ENCODE measurements around the gene RNASEH1. TPM values are rescaled to one million over a fixed set of nuclear protein-coding genes. Genes with fewer than 3 reads are reported as not detected.

Gene RNASEH1
- total RNA-seq, 1 donor from 2014 or later = 35.5 TPM

- Histone ChIP-seq H3K27me3 (ENCODE audit: insufficient read depth, low read length) (no peaks in the 10 kb centered on the region), H3K9me3 (ENCODE audit: insufficient read depth, low read depth, low read length) (no peaks in the 10 kb centered on the region), H3K4me2 (ENCODE audit: low read length) (no peak overlapping the region), H3K27ac (ENCODE audit: low read depth, low read length) (no peak overlapping the region), H3K36me3 (ENCODE audit: insufficient read depth, low read length) (peaks cover 5% of the 10 kb centered on the region), H4K20me1 (ENCODE audit: insufficient read depth, low read length) (peaks cover 11% of the 10 kb centered on the region), H3K9ac (ENCODE audit: low read length) (no peak overlapping the region), H3K4me3 (ENCODE audit: insufficient read depth, low read depth, low read length) (no peak overlapping the region), H2AFZ (ENCODE audit: low read depth, low read length) (no peak overlapping the region), H3K4me1 (ENCODE audit: insufficient read depth, low read length) (no peaks in the 10 kb centered on the region), H3K79me2 (ENCODE audit: insufficient read depth, low read length) (peaks cover 4% of the 10 kb centered on the region)
- FAIRE-seq = no peak
- Mint-ChIP-seq H3K27ac (ENCODE audit: unreplicated experiment) (no peak overlapping the region), H3K4me3 (ENCODE audit: unreplicated experiment) (no peak overlapping the region), H3K36me3 (ENCODE audit: low read depth, unreplicated experiment) (peaks cover 25% of the 10 kb centered on the region), H3K9me3 (ENCODE audit: unreplicated experiment) (peaks cover 4% of the 10 kb centered on the region), H3K4me1 (ENCODE audit: low read depth, unreplicated experiment) (no peaks in the 10 kb centered on the region), H3K27me3 (ENCODE audit: low read depth, unreplicated experiment) (no peaks in the 10 kb centered on the region)
- TF ChIP-seq, protein P1, sequence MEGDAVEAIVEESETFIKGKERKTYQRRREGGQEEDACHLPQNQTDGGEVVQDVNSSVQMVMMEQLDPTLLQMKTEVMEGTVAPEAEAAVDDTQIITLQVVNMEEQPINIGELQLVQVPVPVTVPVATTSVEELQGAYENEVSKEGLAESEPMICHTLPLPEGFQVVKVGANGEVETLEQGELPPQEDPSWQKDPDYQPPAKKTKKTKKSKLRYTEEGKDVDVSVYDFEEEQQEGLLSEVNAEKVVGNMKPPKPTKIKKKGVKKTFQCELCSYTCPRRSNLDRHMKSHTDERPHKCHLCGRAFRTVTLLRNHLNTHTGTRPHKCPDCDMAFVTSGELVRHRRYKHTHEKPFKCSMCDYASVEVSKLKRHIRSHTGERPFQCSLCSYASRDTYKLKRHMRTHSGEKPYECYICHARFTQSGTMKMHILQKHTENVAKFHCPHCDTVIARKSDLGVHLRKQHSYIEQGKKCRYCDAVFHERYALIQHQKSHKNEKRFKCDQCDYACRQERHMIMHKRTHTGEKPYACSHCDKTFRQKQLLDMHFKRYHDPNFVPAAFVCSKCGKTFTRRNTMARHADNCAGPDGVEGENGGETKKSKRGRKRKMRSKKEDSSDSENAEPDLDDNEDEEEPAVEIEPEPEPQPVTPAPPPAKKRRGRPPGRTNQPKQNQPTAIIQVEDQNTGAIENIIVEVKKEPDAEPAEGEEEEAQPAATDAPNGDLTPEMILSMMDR (IDR thresholded peaks at IDR 0.05; ENCODE audit: insufficient read depth, low read depth, low read length) = no peak
- no peak for TF ChIP-seq EZH2 (IDR thresholded peaks at IDR 0.05; ENCODE audit: insufficient read depth, low read length)
- DNase-seq (ENCODE audit: low read depth) = no peak
Observed at GRCh38 chr2:3504741-3505140, 53.4 kb downstream of the RNASEH1 start.

DNA sequence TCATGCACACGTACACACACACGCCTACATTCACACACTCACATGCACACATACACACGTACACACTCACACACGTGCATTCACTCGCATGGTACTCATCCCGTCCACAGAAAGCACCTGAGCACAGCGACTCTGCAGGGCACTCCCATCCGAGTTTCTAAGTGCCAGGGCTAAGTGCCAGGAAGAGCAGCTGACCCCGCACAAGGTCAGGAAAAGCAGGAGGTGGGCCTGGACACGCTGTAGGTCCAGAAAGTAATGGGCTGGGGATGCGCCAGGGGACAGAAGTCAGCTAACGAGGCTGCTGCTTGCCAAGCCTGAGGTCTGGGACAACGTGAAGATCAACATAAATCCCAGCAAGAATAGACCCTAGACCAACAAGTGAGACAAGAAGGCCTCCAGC is 54.6 kb downstream of the RNASEH1 start:
- Histone ChIP-seq H3K4me3 (ENCODE audit: insufficient read depth, low read depth, low read length) (no peak overlapping the region), H4K20me1 (ENCODE audit: insufficient read depth, low read length) (peaks cover 11% of the 10 kb centered on the region), H3K27ac (ENCODE audit: low read depth, low read length) (no peak overlapping the region), H3K4me2 (ENCODE audit: low read length) (no peak overlapping the region), H3K79me2 (ENCODE audit: insufficient read depth, low read length) (peaks cover 1% of the 10 kb centered on the region), H3K9ac (ENCODE audit: low read length) (no peak overlapping the region), H2AFZ (ENCODE audit: low read depth, low read length) (no peak overlapping the region), H3K9me3 (ENCODE audit: insufficient read depth, low read depth, low read length) (no peaks in the 10 kb centered on the region), H3K36me3 (ENCODE audit: insufficient read depth, low read length) (peaks cover 9% of the 10 kb centered on the region), H3K4me1 (ENCODE audit: insufficient read depth, low read length) (no peaks in the 10 kb centered on the region), H3K27me3 (ENCODE audit: insufficient read depth, low read length) (no peaks in the 10 kb centered on the region)
- no peak for FAIRE-seq
- TF ChIP-seq EZH2 (IDR thresholded peaks at IDR 0.05; ENCODE audit: insufficient read depth, low read length) = no peak
- TF ChIP-seq, protein P1 (IDR thresholded peaks at IDR 0.05; ENCODE audit: insufficient read depth, low read depth, low read length) = no peak
- Mint-ChIP-seq H3K4me1 (ENCODE audit: low read depth, unreplicated experiment) (no peaks in the 10 kb centered on the region), H3K36me3 (ENCODE audit: low read depth, unreplicated experiment) (peaks cover 21% of the 10 kb centered on the region), H3K4me3 (ENCODE audit: unreplicated experiment) (no peak overlapping the region), H3K27me3 (ENCODE audit: low read depth, unreplicated experiment) (no peaks in the 10 kb centered on the region), H3K27ac (ENCODE audit: unreplicated experiment) (no peak overlapping the region), H3K9me3 (ENCODE audit: unreplicated experiment) (peaks cover 4% of the 10 kb centered on the region)
- no peak for DNase-seq (ENCODE audit: low read depth)

DNA sequence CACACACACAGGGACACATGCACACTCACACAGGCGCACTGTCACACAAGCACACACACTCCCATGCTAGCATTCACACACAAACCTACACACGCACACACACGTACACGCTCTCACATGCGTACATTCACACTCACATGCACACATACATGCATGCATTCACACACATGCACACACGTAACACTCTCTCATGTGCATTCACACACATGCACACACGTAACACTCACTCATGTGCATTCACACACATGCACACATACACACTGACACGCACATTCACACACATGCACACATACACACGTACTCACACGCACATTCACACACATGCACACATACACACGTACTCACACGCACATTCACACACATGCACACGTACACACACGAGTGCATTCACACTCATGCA is 55.1 kb downstream of the RNASEH1 start:
- Histone ChIP-seq H3K4me2 (ENCODE audit: low read length) (no peak overlapping the region), H3K79me2 (ENCODE audit: insufficient read depth, low read length) (no peaks in the 10 kb centered on the region), H3K4me1 (ENCODE audit: insufficient read depth, low read length) (no peaks in the 10 kb centered on the region), H3K27me3 (ENCODE audit: insufficient read depth, low read length) (no peaks in the 10 kb centered on the region), H4K20me1 (ENCODE audit: insufficient read depth, low read length) (peaks cover 11% of the 10 kb centered on the region), H3K36me3 (ENCODE audit: insufficient read depth, low read length) (peaks cover 9% of the 10 kb centered on the region), H3K9ac (ENCODE audit: low read length) (no peak overlapping the region), H3K27ac (ENCODE audit: low read depth, low read length) (no peak overlapping the region), H2AFZ (ENCODE audit: low read depth, low read length) (no peak overlapping the region), H3K9me3 (ENCODE audit: insufficient read depth, low read depth, low read length) (no peaks in the 10 kb centered on the region), H3K4me3 (ENCODE audit: insufficient read depth, low read depth, low read length) (no peak overlapping the region)
- TF ChIP-seq, protein P1 (IDR thresholded peaks at IDR 0.05; ENCODE audit: insufficient read depth, low read depth, low read length) = no peak
- TF ChIP-seq EZH2 (IDR thresholded peaks at IDR 0.05; ENCODE audit: insufficient read depth, low read length) = no peak
- H3K4me1 Mint-ChIP-seq (ENCODE audit: low read depth, unreplicated experiment) = no peaks in the 10 kb centered on the region
- H3K4me3 Mint-ChIP-seq (ENCODE audit: unreplicated experiment) = no peak overlapping the region
- FAIRE-seq (no peak), DNase-seq (ENCODE audit: low read depth) (no peak)
- peaks cover 19% of the 10 kb centered on the region for H3K36me3 Mint-ChIP-seq (ENCODE audit: low read depth, unreplicated experiment)
- H3K27me3 Mint-ChIP-seq (ENCODE audit: low read depth, unreplicated experiment) = no peaks in the 10 kb centered on the region
- H3K27ac Mint-ChIP-seq (ENCODE audit: unreplicated experiment) = no peak overlapping the region
- H3K9me3 Mint-ChIP-seq (ENCODE audit: unreplicated experiment) = peaks cover 2% of the 10 kb centered on the region
